ENCODE measurements around the gene ELFN1.

GRCh38 chr7:1646391-1646790 lies 23.7 kb upstream of the ELFN1 start:
- TF ChIP-seq, protein P1, sequence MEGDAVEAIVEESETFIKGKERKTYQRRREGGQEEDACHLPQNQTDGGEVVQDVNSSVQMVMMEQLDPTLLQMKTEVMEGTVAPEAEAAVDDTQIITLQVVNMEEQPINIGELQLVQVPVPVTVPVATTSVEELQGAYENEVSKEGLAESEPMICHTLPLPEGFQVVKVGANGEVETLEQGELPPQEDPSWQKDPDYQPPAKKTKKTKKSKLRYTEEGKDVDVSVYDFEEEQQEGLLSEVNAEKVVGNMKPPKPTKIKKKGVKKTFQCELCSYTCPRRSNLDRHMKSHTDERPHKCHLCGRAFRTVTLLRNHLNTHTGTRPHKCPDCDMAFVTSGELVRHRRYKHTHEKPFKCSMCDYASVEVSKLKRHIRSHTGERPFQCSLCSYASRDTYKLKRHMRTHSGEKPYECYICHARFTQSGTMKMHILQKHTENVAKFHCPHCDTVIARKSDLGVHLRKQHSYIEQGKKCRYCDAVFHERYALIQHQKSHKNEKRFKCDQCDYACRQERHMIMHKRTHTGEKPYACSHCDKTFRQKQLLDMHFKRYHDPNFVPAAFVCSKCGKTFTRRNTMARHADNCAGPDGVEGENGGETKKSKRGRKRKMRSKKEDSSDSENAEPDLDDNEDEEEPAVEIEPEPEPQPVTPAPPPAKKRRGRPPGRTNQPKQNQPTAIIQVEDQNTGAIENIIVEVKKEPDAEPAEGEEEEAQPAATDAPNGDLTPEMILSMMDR (IDR thresholded peaks at IDR 0.05) = no peak
- TF ChIP-seq POLR2A (IDR thresholded peaks at IDR 0.05) = no peak

Data from esophagus squamous epithelium (tissue), 4 donors.